Testis (tissue), 3 donors: Measurements from ENCODE around the gene FURIN. TPM values are rescaled to one million over a fixed set of nuclear protein-coding genes. Genes with fewer than 3 reads are reported as not detected.

Source experiments
- DNase-seq: peaks from one replicate; pipeline ENCODE4 v3.0.0-alpha.2; 2019
- H3K27ac ChIP-seq, 2 donors: fragments of 200-600 bp; sonication (generic); one replicate each; pipeline ENCODE4 v1.5.1; 2019
- H3K27me3 ChIP-seq: fragments of 200-600 bp; sonication (generic); one replicate; pipeline ENCODE4 v1.5.1; 2019
- H3K36me3 ChIP-seq: fragments of 200-600 bp; sonication (generic); one replicate; pipeline ENCODE4 v1.5.1; 2017; ENCODE audit warnings: low read depth; ENCODE audit errors: missing control alignments
- H3K4me1 ChIP-seq: fragments of 200-600 bp; sonication (generic); one replicate; pipeline ENCODE4 v1.5.1; 2019
- H3K4me3 ChIP-seq, 2 donors: fragments of 200-600 bp; sonication (generic); one replicate each; pipeline ENCODE4 v1.5.1; 2017 to 2019
- H3K9me3 ChIP-seq: fragments of 200-600 bp; sonication (generic); one replicate; pipeline ENCODE4 v1.5.1; 2017
- POLR2A ChIP-seq: fragments of 450-650 bp; IDR thresholded peaks from one replicate; pipeline ENCODE4 v1.6.1; 2017; ENCODE audit warnings: antibody characterized with exemption, mild to moderate bottlenecking, moderate library complexity
- WGBS, 2 donors: methylation state at CpG; one replicate each; pipeline ENCODE4 v1.1.5; 2018; 5-methylcytosine and 5-hydroxymethylcytosine counted together
- intact Hi-C: fragments of 100-400 bp; cut with DNase I; formaldehyde crosslinking; loops from one replicate; pipeline ENCODE4 v1.15.1; 2023; ENCODE audit warnings: low total_unique reads
- polyA plus RNA-seq: library from polyadenylated mRNA; stranded (reverse); fragments of 350-450 nt; fragmentation: Illumina TruSeq; extraction: RNeasy Lipid Tissue Mini Kit (QIAGEN cat#74804); gene quantifications from one replicate; pipeline ENCODE4 v1.2.3, GENCODE V29; 2014; ENCODE audit warnings: low read depth, low replicate concordance; ENCODE audit not compliant: insufficient read depth
- total RNA-seq, 2 donors: library from RNA; depleted of rRNA; stranded (reverse); fragments of >200 nt; gene quantifications; one replicate each; pipeline ENCODE4 v1.2.3, GENCODE V29; 2016
- TF ChIP-seq, protein P1 (sequence below), 3 experiments: fragments of 450-650 bp in 2 of 3; fragments of 200-600 bp in 1 of 3; sonication (generic) in 1 of 3; IDR thresholded peaks; one replicate each; pipeline ENCODE4 v1.5.1; 2016 to 2019; ENCODE audit warnings: antibody characterized with exemption in 3 of 3, mild to moderate bottlenecking in 2 of 3, moderate library complexity in 1 of 3

FURIN gene
- total and polyA plus RNA-seq, 3 donors from 2014 or later: 21.5 to 32.1 (median 23.1) TPM

GRCh38 chr15:90851114-90851513, 17.3 kb upstream of the FURIN start:
- Histone ChIP-seq H3K27me3 (no peaks in the 10 kb centered on the region), H3K4me3 (no peak overlapping the region), H3K9me3 (no peaks in the 10 kb centered on the region), H3K4me1 (no peaks in the 10 kb centered on the region), H3K36me3 (no peaks in the 10 kb centered on the region), H3K27ac (no peak overlapping the region)
- WGBS, 2 donors: 82 to 91% methylated on average over 6 of the region's 6 CpGs
- DNase-seq: no peak
- intact Hi-C loops: no loop called here
- TF ChIP-seq, protein P1, sequence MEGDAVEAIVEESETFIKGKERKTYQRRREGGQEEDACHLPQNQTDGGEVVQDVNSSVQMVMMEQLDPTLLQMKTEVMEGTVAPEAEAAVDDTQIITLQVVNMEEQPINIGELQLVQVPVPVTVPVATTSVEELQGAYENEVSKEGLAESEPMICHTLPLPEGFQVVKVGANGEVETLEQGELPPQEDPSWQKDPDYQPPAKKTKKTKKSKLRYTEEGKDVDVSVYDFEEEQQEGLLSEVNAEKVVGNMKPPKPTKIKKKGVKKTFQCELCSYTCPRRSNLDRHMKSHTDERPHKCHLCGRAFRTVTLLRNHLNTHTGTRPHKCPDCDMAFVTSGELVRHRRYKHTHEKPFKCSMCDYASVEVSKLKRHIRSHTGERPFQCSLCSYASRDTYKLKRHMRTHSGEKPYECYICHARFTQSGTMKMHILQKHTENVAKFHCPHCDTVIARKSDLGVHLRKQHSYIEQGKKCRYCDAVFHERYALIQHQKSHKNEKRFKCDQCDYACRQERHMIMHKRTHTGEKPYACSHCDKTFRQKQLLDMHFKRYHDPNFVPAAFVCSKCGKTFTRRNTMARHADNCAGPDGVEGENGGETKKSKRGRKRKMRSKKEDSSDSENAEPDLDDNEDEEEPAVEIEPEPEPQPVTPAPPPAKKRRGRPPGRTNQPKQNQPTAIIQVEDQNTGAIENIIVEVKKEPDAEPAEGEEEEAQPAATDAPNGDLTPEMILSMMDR (IDR thresholded peaks at IDR 0.05): no peak
- TF ChIP-seq POLR2A: no peak

GRCh38 chr15:90851940-90852339, 16.4 kb upstream of the FURIN start:
- 83 to 90% methylated on average over 5 of the region's 5 CpGs for WGBS, 2 donors
- DNase-seq: no peak
- no peaks in the 10 kb centered on the region for H3K36me3 ChIP-seq
- H3K4me3 ChIP-seq: no peak overlapping the region
- no peak for TF ChIP-seq POLR2A
- TF ChIP-seq, protein P1 (IDR thresholded peaks at IDR 0.05): no peak
- H3K27me3 ChIP-seq: no peaks in the 10 kb centered on the region
- H3K9me3 ChIP-seq: no peaks in the 10 kb centered on the region
- intact Hi-C loops: no loop called here
- no peaks in the 10 kb centered on the region for H3K4me1 ChIP-seq
- H3K27ac ChIP-seq: no peak overlapping the region

GRCh38 chr15:90855139-90855538, 13.2 kb upstream of the FURIN start:
- DNase-seq: no peak
- Histone ChIP-seq H3K4me1 (no peaks in the 10 kb centered on the region), H3K9me3 (no peaks in the 10 kb centered on the region), H3K27me3 (no peaks in the 10 kb centered on the region), H3K4me3 (no peak overlapping the region), H3K36me3 (no peaks in the 10 kb centered on the region), H3K27ac (no peak overlapping the region)
- 80 to 83% methylated on average over 5 to 9 of the region's 9 CpGs for WGBS, 2 donors
- intact Hi-C loops: no loop called here
- TF ChIP-seq, protein P1 (IDR thresholded peaks at IDR 0.05): no peak
- TF ChIP-seq POLR2A: no peak

GRCh38 chr15:90857337-90857736, 11.1 kb upstream of the FURIN start:
- no peaks in the 10 kb centered on the region for H3K4me1 ChIP-seq
- H3K4me3 ChIP-seq: no peak overlapping the region
- no peaks in the 10 kb centered on the region for H3K9me3 ChIP-seq
- no peaks in the 10 kb centered on the region for H3K27me3 ChIP-seq
- TF ChIP-seq POLR2A: no peak
- TF ChIP-seq, protein P1 (IDR thresholded peaks at IDR 0.05): no peak
- no peaks in the 10 kb centered on the region for H3K36me3 ChIP-seq
- no peak for DNase-seq
- WGBS, 2 donors: 90 to 93% methylated on average over 8 of the region's 8 CpGs
- intact Hi-C loops: no loop called here
- H3K27ac ChIP-seq: no peak overlapping the region

DNA sequence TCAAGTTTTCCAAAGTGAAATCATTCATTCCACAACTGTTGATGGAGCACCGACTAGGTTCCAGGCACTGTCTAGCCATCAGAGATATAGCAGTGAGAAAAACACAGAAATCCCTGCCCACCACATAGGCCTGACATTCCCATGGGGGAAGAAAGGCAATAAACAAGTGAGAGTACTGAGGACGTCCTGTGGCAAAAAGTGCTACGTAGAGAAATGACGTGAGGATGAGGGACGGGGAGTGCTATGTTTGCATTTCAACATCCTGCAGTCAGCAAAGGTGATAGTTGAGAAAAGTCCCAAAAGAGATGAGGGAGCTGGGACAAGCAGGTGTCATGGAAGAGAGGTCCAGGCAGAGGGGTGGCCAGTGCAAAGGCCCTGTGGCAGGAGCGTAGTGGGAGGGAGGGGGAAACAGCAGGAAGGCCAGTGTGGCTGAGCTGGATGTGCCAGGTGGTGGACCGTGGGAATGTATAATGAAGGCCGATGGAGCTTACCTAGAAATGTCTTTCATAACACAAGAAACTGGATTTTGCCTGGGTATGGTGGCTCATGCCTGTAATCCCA, 10.4 kb upstream of the FURIN start:
- intact Hi-C loops: no loop called here
- 90 to 92% methylated on average over 8 of the region's 8 CpGs for WGBS, 2 donors

More for the DNA sequence above, 10.4 kb upstream of the FURIN start:
- Histone ChIP-seq H3K36me3 (no peaks in the 10 kb centered on the region), H3K27ac (no peak overlapping the region), H3K27me3 (no peaks in the 10 kb centered on the region), H3K4me1 (no peaks in the 10 kb centered on the region), H3K9me3 (no peaks in the 10 kb centered on the region), H3K4me3 (no peak overlapping the region)
- no peak for DNase-seq
- TF ChIP-seq, protein P1 (IDR thresholded peaks at IDR 0.05): no peak
- no peak for TF ChIP-seq POLR2A
